Embryonic facial prominence (tissue), 1 donor: ENCODE data around the gene CHSY1.

ENCODE experiments used
- DNase-seq: peaks from one replicate; pipeline ENCODE4 v3.0.0-alpha.2; 2016; ENCODE audit errors: extremely low spot score

CHSY1 gene

GRCh38 chr15:101188637-101189408, 63.0 kb downstream of the CHSY1 start:
- DNase-seq: no peak

- no peak for DNase-seq
Observed at GRCh38 chr15:101187820-101188636, 63.8 kb downstream of the CHSY1 start.

- no peak for DNase-seq
Observed at GRCh38 chr15:101185770-101186169, 66.1 kb downstream of the CHSY1 start.

GRCh38 chr15:101185336-101185735, 66.5 kb downstream of the CHSY1 start:
- DNase-seq: no peak

GRCh38 chr15:101184830-101185229, 67.0 kb downstream of the CHSY1 start:
- no peak for DNase-seq

- DNase-seq: no peak
Observed at GRCh38 chr15:101183931-101184305, 67.9 kb downstream of the CHSY1 start.

GRCh38 chr15:101183226-101183930, 68.5 kb downstream of the CHSY1 start:
- DNase-seq: no peak

- DNase-seq: no peak
Observed at GRCh38 chr15:101182215-101182614, 69.6 kb downstream of the CHSY1 start.

GRCh38 chr15:101181349-101181748, 70.5 kb downstream of the CHSY1 start:
- DNase-seq: no peak

GRCh38 chr15:101180620-101181307, 71.1 kb downstream of the CHSY1 start:
- no peak for DNase-seq

- DNase-seq: no peak
Observed at GRCh38 chr15:101179341-101180153, 72.3 kb downstream of the CHSY1 start.

- DNase-seq: no peak
Observed at GRCh38 chr15:101178931-101179330, 72.9 kb downstream of the CHSY1 start.

GRCh38 chr15:101178479-101178878, 73.4 kb downstream of the CHSY1 start:
- DNase-seq: peak; percentile 18

GRCh38 chr15:101177866-101178265, 74.0 kb downstream of the CHSY1 start:
- no peak for DNase-seq

GRCh38 chr15:101176625-101177024, 75.2 kb downstream of the CHSY1 start:
- DNase-seq: no peak

GRCh38 chr15:101175401-101175800, 76.4 kb downstream of the CHSY1 start:
- DNase-seq: no peak

- no peak for DNase-seq
Observed at GRCh38 chr15:101174152-101174920, 77.5 kb downstream of the CHSY1 start.

- no peak for DNase-seq
Observed at GRCh38 chr15:101173233-101174119, 78.4 kb downstream of the CHSY1 start.

- DNase-seq: peak; percentile 34
Observed at GRCh38 chr15:101172501-101173071, 79.3 kb downstream of the CHSY1 start.
